ENCODE data around the gene PPP2R2B.

DNA sequence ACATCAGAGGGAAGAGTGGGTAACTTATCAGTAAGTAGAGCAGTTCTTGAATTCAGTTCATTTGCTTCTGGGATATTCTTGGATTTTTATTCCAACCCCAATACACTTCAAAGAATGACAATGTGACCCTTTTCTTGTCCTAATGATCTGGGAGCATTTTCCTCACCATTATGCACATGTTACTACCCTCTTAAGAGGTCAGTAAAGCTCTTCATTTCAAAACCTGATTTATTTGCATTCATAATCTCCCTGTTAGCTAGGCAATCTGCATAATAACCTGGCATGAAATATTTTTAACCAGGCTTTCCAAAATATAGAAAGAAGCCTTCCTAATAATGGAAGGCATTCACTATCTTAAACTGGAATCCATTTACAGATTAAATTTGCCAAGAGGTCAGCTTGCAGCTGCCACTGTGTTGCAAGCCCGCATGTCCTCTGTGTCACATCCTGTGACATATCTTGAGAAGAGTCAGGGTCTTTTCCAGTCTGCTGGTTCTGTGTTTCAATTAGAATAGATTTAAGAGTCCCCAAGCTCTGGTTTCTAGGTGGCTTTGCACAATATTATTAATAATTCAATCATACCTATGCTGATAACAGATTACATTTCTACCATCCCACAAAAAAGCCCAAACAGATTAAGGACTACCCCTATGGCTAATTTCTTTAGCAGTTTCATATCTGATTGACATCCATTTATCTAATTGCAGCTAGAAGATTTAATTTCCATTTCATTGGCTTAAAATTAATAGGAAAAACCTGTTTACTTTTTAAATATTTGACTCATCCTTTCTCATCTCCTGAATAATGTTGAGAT is 30.9 kb upstream of the PPP2R2B start:
- TF ChIP-seq ZFP3 (CRISPR knock-in tag; IDR thresholded peaks at IDR 0.05): no peak
- no peak for TF ChIP-seq TSHZ2 (CRISPR knock-in tag; IDR thresholded peaks at IDR 0.05)

All from SK-N-SH treated with all-trans-retinoic acid at 6 μM for 48 hours (cell line).